Small intestine (tissue), 7 donors: ENCODE measurements around the gene SORBS2. TPM values are rescaled to one million over a fixed set of nuclear protein-coding genes. Genes with fewer than 3 reads are reported as not detected.
A peak's percentile ranks its signal among the peaks of the same experiment; 100 is the strongest.

Experiments used
- DNase-seq, 2 donors: peaks; one replicate each; pipeline versions ENCODE4 v3.0.0 to v3.0.0-alpha.2; 2013
- FAIRE-seq: peaks from 2 replicates; lab custom pipeline; 2012; peaks lifted over from hg19 to GRCh38; lab: Jason Lieb, UNC
- H3K27ac ChIP-seq, 3 donors: one replicate each; pipeline ENCODE4 v1.5.1; 2013; ENCODE audit warnings: low read length in 2 of 3, mild to moderate bottlenecking in 2 of 3, control low read depth in 1 of 3, inconsistent platforms in 1 of 3, low read depth in 1 of 3, moderate library complexity in 1 of 3
- H3K27me3 ChIP-seq, 3 donors: one replicate each; pipeline ENCODE4 v1.6.1; 2013; ENCODE audit warnings: low read length in 3 of 3, inconsistent platforms in 1 of 3; ENCODE audit not compliant: control insufficient read depth in 3 of 3, insufficient read depth in 3 of 3
- H3K36me3 ChIP-seq, 3 donors: one replicate each; pipeline ENCODE4 v1.6.1; 2013; ENCODE audit warnings: low read length in 3 of 3, inconsistent platforms in 1 of 3, low read depth in 1 of 3, mild to moderate bottlenecking in 1 of 3, moderate library complexity in 1 of 3; ENCODE audit not compliant: control insufficient read depth in 3 of 3, insufficient read depth in 2 of 3
- H3K4me1 ChIP-seq, 3 donors: one replicate each; pipeline ENCODE4 v1.6.1; 2013; ENCODE audit warnings: low read length in 2 of 3, inconsistent platforms in 1 of 3, low read depth in 1 of 3, mild to moderate bottlenecking in 1 of 3, moderate library complexity in 1 of 3; ENCODE audit not compliant: control insufficient read depth in 3 of 3, insufficient read depth in 2 of 3
- H3K4me3 ChIP-seq, 3 donors: one replicate each; pipeline ENCODE4 v1.5.1; 2013; ENCODE audit warnings: low read length in 3 of 3, control low read depth in 1 of 3, inconsistent platforms in 1 of 3, low read depth in 1 of 3, mild to moderate bottlenecking in 1 of 3, moderate library complexity in 1 of 3
- H3K9me3 ChIP-seq, 2 donors: one replicate each; pipeline ENCODE4 v1.6.1; 2013; ENCODE audit warnings: low read depth in 1 of 2, low read length in 1 of 2; ENCODE audit not compliant: control insufficient read depth in 2 of 2, insufficient read depth in 1 of 2
- WGBS, 3 donors: extraction: QIAGEN DNeasy Blood & Tissue Kit; methylation state at CpG; one replicate each; pipeline ENCODE4 v1.1.7; 2013; 5-methylcytosine and 5-hydroxymethylcytosine counted together
- polyA plus RNA-seq, 4 donors: library from polyadenylated mRNA; stranded (reverse) in 3 of 4; unstranded in 1 of 4; fragments of 200-250 nt in 3 of 4; fragments of 120-200 nt in 1 of 4; gene quantifications; one replicate each; pipeline versions ENCODE4 v1.2.1 to v1.2.3, GENCODE V29; 2013
- donor health status: healthy with polysubstance abuse.
- donor health status: control.
- donor health status: control.
- donor health status: Bipolar disorder and iron deficiency.
- donor health status: healthy.

The SORBS2 gene
- polyA plus RNA-seq, 4 donors, result 1.6 to 36.5 (median 16.1) TPM

DNA sequence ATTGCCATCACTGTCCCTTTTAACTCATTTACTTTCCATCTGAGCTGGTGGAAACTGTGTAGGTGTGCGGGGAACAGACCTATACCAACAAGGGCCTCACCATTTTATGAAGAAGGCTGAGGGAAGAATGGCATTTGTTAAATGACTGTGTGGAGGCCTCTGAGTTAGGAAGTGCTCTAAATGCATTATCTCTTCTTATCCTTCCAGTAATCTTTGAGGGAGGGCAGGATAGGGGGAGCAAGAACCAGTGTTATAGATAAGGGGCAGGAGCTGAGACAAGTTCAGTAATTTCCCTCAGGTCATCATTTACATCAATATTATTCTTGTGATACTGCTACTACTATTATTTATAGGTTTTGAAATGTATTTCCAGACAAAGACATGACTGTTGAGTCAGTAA lies 154.3 kb downstream of the SORBS2 start:
- no peaks in the 10 kb centered on the region for H3K9me3 ChIP-seq
- H3K27ac ChIP-seq, result no peak overlapping the region
- no peaks in the 10 kb centered on the region for H3K4me1 ChIP-seq
- no peak overlapping the region for H3K4me3 ChIP-seq
- FAIRE-seq, result no peak
- no peaks in the 10 kb centered on the region for H3K27me3 ChIP-seq
- H3K36me3 ChIP-seq, result peaks cover 0 to 22% (median 0%) of the 10 kb centered on the region in 3 donors
- WGBS, 3 donors, result 86 to 100% (median 90%) methylated on average over 1 of the region's 1 CpG
- DNase-seq, result no peak

DNA sequence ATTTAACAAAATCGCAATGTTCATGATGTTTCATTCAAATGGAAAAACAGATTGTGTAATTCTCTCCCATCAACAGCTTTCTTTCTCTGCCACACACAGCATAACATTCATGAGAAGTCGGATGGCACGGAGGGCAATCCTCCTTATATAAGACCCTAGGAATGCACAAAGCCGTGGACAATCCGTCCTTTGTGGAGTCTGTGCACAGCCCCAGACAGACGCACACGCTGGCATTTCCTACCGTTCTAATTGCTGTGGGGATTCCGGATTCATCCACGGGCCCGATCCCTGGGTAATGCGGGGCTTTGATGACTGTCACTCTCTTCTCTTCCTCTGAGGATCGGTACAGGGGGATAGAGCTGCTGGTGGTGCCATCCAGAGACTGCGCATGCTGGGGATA lies 154.8 kb downstream of the SORBS2 start:
- Histone ChIP-seq H3K36me3 (peaks cover 0 to 23% (median 0%) of the 10 kb centered on the region in 3 donors), H3K4me1 (no peaks in the 10 kb centered on the region), H3K4me3 (no peak overlapping the region), H3K9me3 (no peaks in the 10 kb centered on the region), H3K27me3 (no peaks in the 10 kb centered on the region), H3K27ac (no peak overlapping the region)
- FAIRE-seq (no peak), DNase-seq (no peak)
- 87 to 93% (median 91%) methylated on average over 13 to 14 of the region's 14 CpGs for WGBS, 3 donors

GRCh38 chr4:185656467-185656931 lies 155.5 kb downstream of the SORBS2 start:
- H3K36me3 ChIP-seq, result peaks cover 0 to 20% (median 0%) of the 10 kb centered on the region in 3 donors
- no peaks in the 10 kb centered on the region for H3K27me3 ChIP-seq
- H3K4me3 ChIP-seq, result peak overlapping the region in 1 of 3 donors; percentile 20
- H3K27ac ChIP-seq, result peak overlapping the region in 1 of 3 donors; percentile 12
- H3K4me1 ChIP-seq, result no peaks in the 10 kb centered on the region
- FAIRE-seq (no peak), DNase-seq (no peak)
- H3K9me3 ChIP-seq, result no peaks in the 10 kb centered on the region
- 59 to 83% (median 82%) methylated on average over 6 of the region's 6 CpGs for WGBS, 3 donors

- H3K9me3 ChIP-seq, result no peaks in the 10 kb centered on the region
- DNase-seq (no peak), FAIRE-seq (no peak)
- H3K36me3 ChIP-seq, result peaks cover 0 to 20% (median 0%) of the 10 kb centered on the region in 3 donors
- 75 to 82% (median 82%) methylated on average over 4 of the region's 4 CpGs for WGBS, 3 donors
- peak overlapping the region in 1 of 3 donors; percentile 27 for H3K27ac ChIP-seq
- no peaks in the 10 kb centered on the region for H3K4me1 ChIP-seq
- no peak overlapping the region for H3K4me3 ChIP-seq
- no peaks in the 10 kb centered on the region for H3K27me3 ChIP-seq
Observed at GRCh38 chr4:185654965-185655554, 156.9 kb downstream of the SORBS2 start.

GRCh38 chr4:185654311-185654710 lies 157.7 kb downstream of the SORBS2 start:
- no peaks in the 10 kb centered on the region for H3K4me1 ChIP-seq
- peaks cover 0 to 21% (median 0%) of the 10 kb centered on the region in 3 donors for H3K36me3 ChIP-seq
- peak overlapping the region in 1 of 3 donors; percentile 14 for H3K27ac ChIP-seq
- H3K27me3 ChIP-seq, result peaks cover 0 to 1% (median 0%) of the 10 kb centered on the region in 3 donors
- H3K4me3 ChIP-seq, result no peak overlapping the region
- FAIRE-seq, result no peak
- WGBS, 3 donors, result 72 to 88% (median 77%) methylated on average over 3 of the region's 3 CpGs
- DNase-seq, result no peak
- no peaks in the 10 kb centered on the region for H3K9me3 ChIP-seq

GRCh38 chr4:185651851-185652250 lies 160.1 kb downstream of the SORBS2 start:
- FAIRE-seq, result no peak
- Histone ChIP-seq H3K27ac (no peak overlapping the region), H3K27me3 (peaks cover 0 to 2% (median 0%) of the 10 kb centered on the region in 3 donors), H3K4me3 (no peak overlapping the region), H3K9me3 (no peaks in the 10 kb centered on the region), H3K36me3 (peaks cover 0 to 27% (median 0%) of the 10 kb centered on the region in 3 donors), H3K4me1 (no peaks in the 10 kb centered on the region)
- 76 to 90% (median 83%) methylated on average over 7 of the region's 7 CpGs for WGBS, 3 donors
- DNase-seq, result no peak

DNA sequence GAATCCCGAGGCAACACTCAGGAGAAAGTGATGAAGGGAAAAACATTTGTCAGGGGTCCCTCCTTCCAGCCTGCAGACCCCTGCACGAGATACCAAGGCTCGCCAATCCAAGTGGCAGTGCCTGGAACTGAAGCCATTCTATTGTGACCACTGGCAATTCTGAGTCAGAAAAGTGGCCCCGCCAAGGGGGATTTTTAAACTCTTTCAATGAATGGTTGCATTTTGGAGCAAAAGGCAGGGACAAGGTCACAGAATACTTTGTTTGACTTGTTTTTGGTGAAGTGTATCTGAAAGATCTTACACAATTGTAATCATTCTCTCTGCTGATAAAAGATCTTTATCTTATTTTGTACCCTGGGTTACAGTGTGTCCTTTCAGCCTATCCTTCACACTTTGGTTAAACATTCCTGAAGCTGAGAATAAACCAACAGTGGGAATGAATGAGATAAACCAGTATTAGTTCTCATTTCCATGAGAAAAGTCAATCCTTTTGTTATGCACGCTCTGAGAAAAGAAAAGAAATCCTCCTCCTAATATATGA lies 160.8 kb downstream of the SORBS2 start:
- H3K27ac ChIP-seq, result no peak overlapping the region
- DNase-seq (no peak), FAIRE-seq (no peak)
- H3K9me3 ChIP-seq, result no peaks in the 10 kb centered on the region
- peaks cover 0 to 26% (median 0%) of the 10 kb centered on the region in 3 donors for H3K36me3 ChIP-seq
- H3K4me3 ChIP-seq, result no peak overlapping the region
- 65 to 78% (median 70%) methylated on average over 5 of the region's 5 CpGs for WGBS, 3 donors
- no peaks in the 10 kb centered on the region for H3K4me1 ChIP-seq
- peaks cover 0 to 2% (median 0%) of the 10 kb centered on the region in 3 donors for H3K27me3 ChIP-seq

- 77 to 86% (median 85%) methylated on average over 4 of the region's 4 CpGs for WGBS, 3 donors
- no peak for FAIRE-seq
- no peak overlapping the region for H3K4me3 ChIP-seq
Observed at GRCh38 chr4:185648631-185649030, 163.4 kb downstream of the SORBS2 start.

More at GRCh38 chr4:185648631-185649030, 163.4 kb downstream of the SORBS2 start:
- DNase-seq, result no peak
- Histone ChIP-seq H3K27me3 (peaks cover 0 to 2% (median 0%) of the 10 kb centered on the region in 3 donors), H3K9me3 (no peaks in the 10 kb centered on the region), H3K4me1 (no peaks in the 10 kb centered on the region), H3K27ac (no peak overlapping the region), H3K36me3 (peaks cover 0 to 31% (median 0%) of the 10 kb centered on the region in 3 donors)
